ENCODE data around the gene DPY19L1.
"Not testable (repeated sequence)": the region's sequence is repeated elsewhere in the genome, so short reads cannot be mapped to it uniquely, and the experiment has no call there.

- not testable (repeated sequence) for TF ChIP-seq POLR2A (IDR thresholded peaks at IDR 0.05); CTCF (IDR thresholded peaks at IDR 0.05 in 8 of 11, conservative IDR thresholded peaks at IDR 0.05 in 3 of 11)
These were observed 119.8 kb downstream of the DPY19L1 start for GRCh38 chr7:34917515-34917914.

Data from spleen (tissue), 7 donors.